GM19455 (cell line): ENCODE measurements around the gene MORC2.

Experiments
- ATAC-seq: cut with Tn5 transposase; IDR thresholded peaks from one replicate; pipeline ENCODE4 v1.9.1; 2021; ENCODE audit not compliant: unreplicated experiment

Gene MORC2

GRCh38 chr22:30922151-30922611 is 46.4 kb downstream of the MORC2 start:
- ATAC-seq = no peak

GRCh38 chr22:30921108-30921507 is 47.5 kb downstream of the MORC2 start:
- ATAC-seq = no peak

- no peak for ATAC-seq
These were observed 48.2 kb downstream of the MORC2 start for GRCh38 chr22:30920407-30920806.

GRCh38 chr22:30919973-30920372 is 48.6 kb downstream of the MORC2 start:
- no peak for ATAC-seq

GRCh38 chr22:30918761-30919160 is 49.8 kb downstream of the MORC2 start:
- no peak for ATAC-seq

- ATAC-seq = no peak
These were observed 58.2 kb downstream of the MORC2 start for GRCh38 chr22:30910358-30910757.

GRCh38 chr22:30909306-30909705 is 59.3 kb downstream of the MORC2 start:
- no peak for ATAC-seq

GRCh38 chr22:30908051-30908461 is 60.5 kb downstream of the MORC2 start:
- no peak for ATAC-seq

- ATAC-seq = no peak
These were observed 61.6 kb downstream of the MORC2 start for GRCh38 chr22:30906946-30907345.

- no peak for ATAC-seq
These were observed 62.2 kb downstream of the MORC2 start for GRCh38 chr22:30906411-30906810.

- ATAC-seq = no peak
These were observed 62.8 kb downstream of the MORC2 start for GRCh38 chr22:30905696-30906341.

GRCh38 chr22:30903876-30904460 is 64.6 kb downstream of the MORC2 start:
- ATAC-seq = no peak

- ATAC-seq = no peak
These were observed 65.8 kb downstream of the MORC2 start for GRCh38 chr22:30902496-30903357.

GRCh38 chr22:30894371-30894740 is 74.2 kb downstream of the MORC2 start:
- no peak for ATAC-seq

- ATAC-seq = no peak
These were observed 74.9 kb downstream of the MORC2 start for GRCh38 chr22:30893434-30894370.

- no peak for ATAC-seq
These were observed 75.8 kb downstream of the MORC2 start for GRCh38 chr22:30892731-30893221.

GRCh38 chr22:30892286-30892685 is 76.3 kb downstream of the MORC2 start:
- ATAC-seq = no peak

GRCh38 chr22:30891781-30892180 is 76.8 kb downstream of the MORC2 start:
- ATAC-seq = no peak

- ATAC-seq = no peak
These were observed 77.2 kb downstream of the MORC2 start for GRCh38 chr22:30891443-30891755.

GRCh38 chr22:30890686-30891442 is 77.7 kb downstream of the MORC2 start:
- ATAC-seq = no peak
